GM23338 (cell line): ENCODE measurements around the gene LAMB3.

Experiments used
- CREB1 ChIP-seq: fragments of 250-450 bp; sonication (Bioruptor Pico); IDR thresholded peaks from 2 replicates; pipeline ENCODE4 v1.5.0; 2020; ENCODE audit warnings: low read depth, mild to moderate bottlenecking, moderate library complexity
- CTCF ChIP-seq, 2 experiments: fragments of 200-600 bp in 1 of 2; sonication (generic) in 1 of 2; conservative IDR thresholded peaks; 2 replicates each; pipeline versions ENCODE4 v1.5.1 to v1.6.1; 2016 to 2017; ENCODE audit warnings: antibody characterized with exemption in 2 of 2, low read depth in 2 of 2, mild to moderate bottlenecking in 2 of 2, moderate library complexity in 1 of 2
- EZH2 ChIP-seq: fragments of 200-600 bp; sonication (generic); IDR thresholded peaks from one replicate; pipeline ENCODE4 v1.8.0; 2017; ENCODE audit warnings: antibody characterized with exemption, mild to moderate bottlenecking, low read depth; ENCODE audit not compliant: unreplicated experiment
- EZH2phosphoT487 ChIP-seq: fragments of 200-600 bp; sonication (generic); IDR thresholded peaks from one replicate; pipeline ENCODE4 v1.8.1; 2018; ENCODE audit warnings: antibody characterized with exemption; ENCODE audit not compliant: unreplicated experiment
- NANOG ChIP-seq: IDR thresholded peaks from 2 replicates; pipeline ENCODE4 v1.6.1; 2016; ENCODE audit warnings: antibody characterized with exemption, borderline replicate concordance
- POLR2AphosphoS5 ChIP-seq: IDR thresholded peaks from 2 replicates; pipeline ENCODE4 v1.6.1; 2016; ENCODE audit warnings: antibody characterized with exemption, low read depth
- REST ChIP-seq: IDR thresholded peaks from one replicate; pipeline ENCODE4 v1.6.1; 2018; ENCODE audit warnings: antibody characterized with exemption; ENCODE audit not compliant: unreplicated experiment
- ZNF462 ChIP-seq: fragments of 250-450 bp; sonication (Bioruptor Pico); IDR thresholded peaks from 2 replicates; pipeline ENCODE4 v1.5.0; 2020; ENCODE audit warnings: mild to moderate bottlenecking, moderate library complexity

- no peak for TF ChIP-seq EZH2
- no peak for TF ChIP-seq EZH2phosphoT487
- TF ChIP-seq CTCF (conservative IDR thresholded peaks at IDR 0.05; ENCODE audit: low read depth in 2 of 2), result no peak
- TF ChIP-seq POLR2AphosphoS5, result no peak
- no peak for TF ChIP-seq CREB1 (CRISPR knock-in tag)
- TF ChIP-seq NANOG, result no peak
- no peak for TF ChIP-seq REST
- no peak for TF ChIP-seq ZNF462 (CRISPR knock-in tag)
These were observed 37.3 kb downstream of the LAMB3 start for GRCh38 chr1:209614906-209615305.
